SK-N-MC (cell line): ENCODE results near the gene LGALSL.

Experiments
- FOXP2 ChIP-seq: optimal IDR thresholded peaks from 2 replicates; pipeline ENCODE3; 2011; ENCODE audit warnings: mild to moderate bottlenecking, moderate library complexity; ENCODE audit not compliant: insufficient read depth; ENCODE audit errors: extremely low read length, control extremely low read depth
- POLR2AphosphoS5 ChIP-seq: IDR thresholded peaks from 2 replicates; pipeline ENCODE4 v1.6.1; 2012; ENCODE audit warnings: mild to moderate bottlenecking, low read depth, low read length, borderline replicate concordance

- TF ChIP-seq POLR2AphosphoS5 = no peak
- no peak for TF ChIP-seq FOXP2
Measured at GRCh38 chr2:64501946-64502345, 48.0 kb downstream of the LGALSL start.
